Common myeloid progenitor, CD34-positive (primary cell): Measurements from ENCODE around the gene CHD5.

Experiments used
- CTCF ChIA-PET: fragments of 350-600 bp; sonication (Branson Sonifier 250); formaldehyde crosslinking; loops from one replicate; lab custom pipeline; 2021; ENCODE audit warnings: antibody characterized with exemption; lab: Charles Lee
- POLR2A ChIA-PET: fragments of 350-600 bp; sonication (Branson Sonifier 250); formaldehyde crosslinking; loops from one replicate; lab custom pipeline; 2021; ENCODE audit warnings: antibody characterized with exemption; lab: Charles Lee
- DNase-seq, 3 donors: peaks; one replicate each; pipeline versions ENCODE4 v3.0.0 to v3.0.0-alpha.2; 2013
- H3K27ac ChIP-seq, 2 experiments: 1 replicate in 1 of 2; 2 replicates in 1 of 2; pipeline ENCODE4 v1.7.0; 2013; ENCODE audit warnings: inconsistent platforms in 2 of 2, low read length in 2 of 2, mild to moderate bottlenecking in 2 of 2, low read depth in 1 of 2, moderate library complexity in 1 of 2; ENCODE audit not compliant: severe bottlenecking in 2 of 2, insufficient read depth in 1 of 2, poor library complexity in 1 of 2
- H3K27me3 ChIP-seq, 5 experiments: replicated peaks in 2 of 5; 1 replicate in 3 of 5; 2 replicates in 2 of 5; pipeline versions ENCODE4 v1.6.1 to v1.7.0; 2013; ENCODE audit warnings: low read length in 4 of 5, mild to moderate bottlenecking in 2 of 5, moderate library complexity in 2 of 5, inconsistent platforms in 1 of 5; ENCODE audit not compliant: insufficient read depth in 5 of 5, control insufficient read depth in 4 of 5
- H3K36me3 ChIP-seq, 4 experiments: 1 replicate in 2 of 4; 2 replicates in 2 of 4; pipeline versions ENCODE4 v1.6.1 to v1.7.0; 2013; ENCODE audit warnings: low read length in 3 of 4, control low read depth in 1 of 4, mild to moderate bottlenecking in 1 of 4; ENCODE audit not compliant: control insufficient read depth in 4 of 4, insufficient read depth in 4 of 4
- H3K4me1 ChIP-seq, 4 experiments: 1 replicate in 3 of 4; 2 replicates in 1 of 4; pipeline versions ENCODE4 v1.6.1 to v1.7.1; 2013; ENCODE audit warnings: low read length in 3 of 4, mild to moderate bottlenecking in 3 of 4, control low read depth in 1 of 4, inconsistent platforms in 1 of 4, moderate library complexity in 1 of 4; ENCODE audit not compliant: control insufficient read depth in 4 of 4, insufficient read depth in 4 of 4; ENCODE audit errors: control extremely low read depth in 1 of 4
- H3K4me3 ChIP-seq, 7 experiments: 1 replicate in 4 of 7; 2 replicates in 3 of 7; pipeline versions ENCODE4 v1.5.1 to v1.7.0; 2013; ENCODE audit warnings: mild to moderate bottlenecking in 7 of 7, low read length in 6 of 7, moderate library complexity in 6 of 7, inconsistent platforms in 2 of 7, low read depth in 2 of 7, control low read depth in 1 of 7; ENCODE audit not compliant: insufficient read depth in 4 of 7, control insufficient read depth in 1 of 7; ENCODE audit errors: extremely low read depth in 1 of 7
- H3K9me3 ChIP-seq, 5 experiments: 1 replicate in 4 of 5; 2 replicates in 1 of 5; pipeline versions ENCODE4 v1.6.1 to v1.7.1; 2013; ENCODE audit warnings: low read length in 4 of 5, mild to moderate bottlenecking in 2 of 5, inconsistent platforms in 1 of 5, low read depth in 1 of 5, moderate library complexity in 1 of 5; ENCODE audit not compliant: control insufficient read depth in 4 of 5, insufficient read depth in 2 of 5; ENCODE audit errors: control extremely low read depth in 1 of 5
- WGBS: methylation state at CpG from one replicate; pipeline ENCODE4 v1.1.5; 2013; ENCODE audit not compliant: insufficient coverage; 5-methylcytosine and 5-hydroxymethylcytosine counted together

CHD5 gene

DNA sequence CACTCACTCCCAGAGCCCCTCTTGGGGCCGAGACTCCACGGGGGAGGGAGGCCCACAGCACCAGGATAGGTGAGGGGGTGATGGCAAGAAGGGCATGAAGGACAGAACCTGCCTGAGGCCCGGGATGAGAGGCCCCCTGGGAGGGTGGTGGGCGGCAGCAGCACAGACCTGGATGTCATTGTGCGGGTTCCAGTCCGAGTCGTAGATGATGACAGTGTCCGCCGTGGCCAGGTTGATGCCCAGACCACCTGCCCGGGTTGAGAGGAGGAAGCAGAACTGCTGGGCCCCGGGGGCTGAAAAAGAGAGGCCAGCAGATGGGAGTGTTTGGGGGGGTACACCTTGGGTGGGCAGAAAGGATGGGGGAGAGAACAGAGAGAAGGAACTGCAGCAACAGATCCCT lies 50.1 kb downstream of the CHD5 start:
- WGBS: 81% methylated on average over 11 of the region's 11 CpGs
- CTCF ChIA-PET: interaction anchor here (1.0 to 1.2 kb wide), 2 partner anchors 21 to 56 kb away, joined by 3 to 4 read pairs; no protein-coding TSS in a partner anchor

DNA sequence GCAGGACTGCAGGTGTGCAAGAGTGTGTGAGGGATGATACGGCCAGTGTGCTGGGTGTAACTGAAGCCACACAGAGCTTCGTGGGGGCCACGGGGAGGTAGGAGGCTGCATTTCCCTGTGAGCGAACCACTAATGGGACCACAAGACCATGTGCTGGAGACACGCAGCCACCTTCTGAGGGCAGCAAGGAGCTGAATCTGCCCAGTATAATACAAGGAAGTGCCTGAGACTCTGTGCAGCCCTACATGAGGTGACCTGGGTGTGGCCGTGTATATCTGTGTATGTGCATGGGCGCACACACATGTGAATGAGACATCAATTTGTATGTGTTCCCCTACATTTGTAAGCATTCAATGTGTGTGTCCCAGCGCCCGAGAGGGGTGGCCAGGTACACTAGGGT lies 50.8 kb downstream of the CHD5 start:
- no peaks in the 10 kb centered on the region for H3K27me3 ChIP-seq
- H3K9me3 ChIP-seq: peaks cover 0 to 6% (median 0%) of the 10 kb centered on the region in 5 experiments
- DNase-seq: no peak
- no peaks in the 10 kb centered on the region for H3K36me3 ChIP-seq
- POLR2A ChIA-PET: no interaction called here
- H3K4me1 ChIP-seq: peaks cover 0 to 8% (median 5%) of the 10 kb centered on the region in 4 experiments
- H3K4me3 ChIP-seq: no peak overlapping the region
- H3K27ac ChIP-seq: no peak overlapping the region
- CTCF ChIA-PET: no interaction called here
- 83% methylated on average over 6 of the region's 9 CpGs for whole genome bisulfite sequencing

More for the DNA sequence above, 50.1 kb downstream of the CHD5 start:
- no peak overlapping the region for H3K4me3 ChIP-seq
- no peak overlapping the region for H3K27ac ChIP-seq
- H3K36me3 ChIP-seq: no peaks in the 10 kb centered on the region
- H3K4me1 ChIP-seq: peaks cover 0 to 8% (median 5%) of the 10 kb centered on the region in 4 experiments
- POLR2A ChIA-PET: no interaction called here
- H3K27me3 ChIP-seq: no peaks in the 10 kb centered on the region
- peaks cover 0 to 6% (median 0%) of the 10 kb centered on the region in 5 experiments for H3K9me3 ChIP-seq
- no peak for DNase-seq

DNA sequence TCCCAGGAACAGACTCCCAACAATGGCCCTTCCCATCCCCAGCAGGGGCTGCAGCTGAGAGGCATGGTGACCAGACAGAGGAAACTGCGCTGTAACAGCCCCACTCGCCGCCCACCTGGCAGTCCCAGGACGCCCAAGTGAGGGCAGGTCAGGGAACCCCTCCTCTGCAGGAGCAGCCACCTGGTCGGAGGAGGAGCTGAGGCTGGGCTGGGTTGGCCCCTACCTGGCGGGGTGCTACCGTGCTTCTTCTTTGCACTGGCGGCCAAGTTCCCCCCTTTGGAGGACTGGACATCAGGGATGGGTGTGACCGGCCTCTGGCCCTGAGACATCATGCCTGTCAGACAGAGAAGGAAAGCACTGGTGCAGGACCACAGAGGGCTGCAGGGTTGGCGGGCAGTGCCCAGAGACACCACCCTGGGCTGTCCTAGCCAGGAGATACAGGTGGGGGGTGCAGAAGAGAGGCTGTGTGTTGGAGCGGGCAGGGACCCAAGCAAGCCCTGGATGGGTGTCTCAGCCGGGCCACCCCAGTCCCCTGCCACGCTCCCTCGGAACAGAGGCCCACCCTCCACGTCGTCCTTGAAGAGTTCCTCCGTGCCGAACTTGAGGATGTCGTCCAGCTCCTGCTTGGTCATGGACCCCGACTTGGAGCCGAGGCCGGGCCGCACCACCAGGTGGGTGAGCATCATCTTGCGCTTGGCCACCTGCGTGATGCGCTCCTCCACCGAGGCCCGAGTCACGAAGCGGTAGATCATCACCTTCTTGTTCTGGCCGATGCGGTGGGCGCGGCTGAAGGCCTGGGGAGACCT lies 51.6 kb downstream of the CHD5 start:
- Histone ChIP-seq H3K4me3 (no peak overlapping the region), H3K27ac (no peak overlapping the region), H3K4me1 (peaks cover 0 to 14% (median 10%) of the 10 kb centered on the region in 4 experiments), H3K9me3 (peaks cover 0 to 6% (median 0%) of the 10 kb centered on the region in 5 experiments), H3K36me3 (no peaks in the 10 kb centered on the region), H3K27me3 (no peaks in the 10 kb centered on the region)
- ChIA-PET CTCF (interaction anchor here (1.8 kb wide), 1 partner anchor 16 kb away, joined by 7 read pairs; no protein-coding TSS in a partner anchor), POLR2A (no interaction called here)
- 97% methylated on average over 29 of the region's 34 CpGs for WGBS
- no peak for DNase-seq

DNA sequence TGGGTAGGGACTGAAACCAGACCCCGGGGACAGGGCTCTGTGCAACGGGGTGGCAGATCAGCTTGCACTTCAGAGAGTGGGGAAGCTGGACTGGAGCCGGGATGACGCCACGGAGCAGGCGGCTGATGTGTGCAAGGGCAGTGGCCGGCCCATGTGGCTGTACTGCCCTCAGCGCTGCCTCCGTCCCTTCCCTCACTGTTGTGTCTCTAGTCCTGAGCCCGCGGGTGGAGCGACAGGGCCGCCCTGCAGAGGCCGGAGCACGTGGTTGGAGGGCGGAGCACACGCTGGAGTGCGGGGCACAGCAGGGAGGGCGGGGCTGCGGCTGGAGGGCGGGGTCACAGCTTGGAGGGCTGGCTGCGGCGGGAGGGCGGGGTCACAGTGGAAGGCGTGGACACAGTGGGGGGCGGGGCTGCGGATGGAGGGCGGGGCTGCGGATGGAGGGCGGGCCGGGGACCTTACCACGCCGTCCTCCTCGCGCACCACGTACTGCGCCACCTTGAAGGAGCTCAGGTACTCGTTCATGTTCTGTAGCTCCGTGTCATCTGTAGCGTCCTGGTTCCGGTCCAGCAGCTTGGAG lies 52.4 kb downstream of the CHD5 start:
- Histone ChIP-seq H3K27ac (no peak overlapping the region), H3K4me1 (peaks cover 0 to 21% (median 14%) of the 10 kb centered on the region in 4 experiments), H3K9me3 (peaks cover 0 to 6% (median 0%) of the 10 kb centered on the region in 5 experiments), H3K4me3 (peak overlapping the region in 2 of 7 experiments; percentile 5 to 11), H3K36me3 (no peaks in the 10 kb centered on the region), H3K27me3 (no peaks in the 10 kb centered on the region)
- CTCF ChIA-PET: interaction anchor here (1.1 to 1.8 kb wide), 2 partner anchors 8 to 15 kb away, joined by 3 to 7 read pairs; no protein-coding TSS in a partner anchor
- DNase-seq: peak; percentile 78 to 87 (median 86)
- POLR2A ChIA-PET: no interaction called here
- WGBS: 29% methylated on average over 33 of the region's 41 CpGs

DNA sequence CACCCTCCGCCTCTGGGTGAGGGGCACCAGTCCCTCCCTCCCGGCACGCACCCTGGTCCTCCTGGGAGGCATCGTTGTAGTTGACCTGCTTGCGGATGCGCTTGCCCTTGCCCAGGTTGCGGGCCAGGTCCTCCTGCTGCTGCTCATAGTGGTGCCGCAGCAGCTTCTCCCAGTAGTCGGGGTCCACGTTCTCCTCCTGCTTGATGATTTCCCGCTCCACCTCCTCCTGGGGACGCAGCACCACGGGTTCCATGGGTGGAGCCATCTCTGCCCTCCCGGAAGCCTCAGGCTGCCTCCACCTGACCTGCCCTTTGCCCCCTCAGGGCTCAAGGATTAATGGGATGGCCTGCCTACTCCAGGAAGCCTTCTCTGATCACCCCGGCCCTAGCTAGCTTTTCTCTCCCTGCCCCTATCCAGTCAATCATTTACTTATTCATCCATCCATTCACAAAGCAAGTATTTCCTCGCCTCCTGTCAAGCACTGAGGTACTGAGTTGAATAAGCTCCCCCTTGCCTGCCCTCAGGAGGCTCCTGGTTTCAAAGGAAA lies 53.5 kb downstream of the CHD5 start:
- H3K4me1 ChIP-seq: peaks cover 0 to 25% (median 14%) of the 10 kb centered on the region in 4 experiments
- H3K27ac ChIP-seq: no peak overlapping the region
- POLR2A ChIA-PET: no interaction called here
- no peak for DNase-seq
- H3K9me3 ChIP-seq: peaks cover 0 to under 1% (median 0%) of the 10 kb centered on the region in 5 experiments
- no peaks in the 10 kb centered on the region for H3K27me3 ChIP-seq
- no peaks in the 10 kb centered on the region for H3K36me3 ChIP-seq
- no peak overlapping the region for H3K4me3 ChIP-seq
- CTCF ChIA-PET: interaction anchor here (1.1 to 1.8 kb wide), 2 partner anchors 9 to 14 kb away, joined by 3 to 7 read pairs; no protein-coding TSS in a partner anchor
- WGBS: 98% methylated on average over 15 of the region's 16 CpGs

DNA sequence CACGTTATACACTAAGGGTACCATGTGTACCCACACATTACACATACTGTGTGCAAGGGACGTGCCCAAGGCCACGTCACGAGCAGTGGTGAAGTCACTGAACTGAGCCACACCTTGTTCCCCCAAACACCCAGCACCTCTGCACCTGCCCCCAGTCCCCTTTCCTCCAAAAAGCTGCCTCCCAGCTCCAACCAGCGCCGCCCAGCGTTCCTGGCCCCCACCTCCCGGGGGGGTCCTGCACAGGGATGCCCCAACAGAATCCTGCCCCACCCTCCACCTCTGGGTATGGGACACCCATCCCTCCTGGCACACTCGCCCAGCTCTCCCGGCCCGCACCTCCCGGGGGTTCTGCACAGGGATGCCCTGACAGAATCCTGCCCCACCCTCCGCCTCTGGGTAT lies 54.1 kb downstream of the CHD5 start:
- DNase-seq: no peak
- H3K27ac ChIP-seq: no peak overlapping the region
- H3K36me3 ChIP-seq: no peaks in the 10 kb centered on the region
- H3K4me3 ChIP-seq: no peak overlapping the region
- no peaks in the 10 kb centered on the region for H3K27me3 ChIP-seq
- POLR2A ChIA-PET: no interaction called here
- 90% methylated on average over 7 of the region's 13 CpGs for WGBS
- CTCF ChIA-PET: interaction anchor here (1.6 kb wide), 1 partner anchor 11 kb away, joined by 3 read pairs; no protein-coding TSS in a partner anchor
- no peaks in the 10 kb centered on the region for H3K9me3 ChIP-seq
- peaks cover 0 to 25% (median 14%) of the 10 kb centered on the region in 4 experiments for H3K4me1 ChIP-seq
